GM19023 (cell line): ENCODE measurements around the gene FAM81A.
A peak's percentile ranks its signal among the peaks of the same experiment; 100 is the strongest.

ENCODE experiments used
- ATAC-seq: cut with Tn5 transposase; IDR thresholded peaks from one replicate; pipeline ENCODE4 v1.9.1; 2021; ENCODE audit warnings: mild to moderate bottlenecking, moderate library complexity; ENCODE audit not compliant: unreplicated experiment

Gene FAM81A

DNA sequence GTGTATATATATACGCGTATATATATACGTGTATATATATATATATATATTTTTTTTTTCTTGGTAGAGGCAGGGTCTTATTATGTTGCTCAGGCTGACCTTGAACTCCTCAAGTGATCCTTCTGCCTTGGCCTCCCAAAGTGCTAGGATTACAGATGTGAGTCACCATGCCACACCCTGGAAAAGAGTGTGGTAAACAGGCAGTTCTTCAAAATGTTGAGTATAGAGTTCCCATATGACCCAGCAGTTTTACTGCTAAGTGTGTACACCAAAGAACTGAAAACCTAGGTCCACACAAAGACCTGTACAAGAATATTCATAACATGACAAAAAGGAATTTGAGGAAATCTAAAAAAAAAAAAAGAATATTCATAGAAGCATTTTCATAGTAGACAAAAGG lies 101.8 kb downstream of the FAM81A start:
- ATAC-seq: no peak

DNA sequence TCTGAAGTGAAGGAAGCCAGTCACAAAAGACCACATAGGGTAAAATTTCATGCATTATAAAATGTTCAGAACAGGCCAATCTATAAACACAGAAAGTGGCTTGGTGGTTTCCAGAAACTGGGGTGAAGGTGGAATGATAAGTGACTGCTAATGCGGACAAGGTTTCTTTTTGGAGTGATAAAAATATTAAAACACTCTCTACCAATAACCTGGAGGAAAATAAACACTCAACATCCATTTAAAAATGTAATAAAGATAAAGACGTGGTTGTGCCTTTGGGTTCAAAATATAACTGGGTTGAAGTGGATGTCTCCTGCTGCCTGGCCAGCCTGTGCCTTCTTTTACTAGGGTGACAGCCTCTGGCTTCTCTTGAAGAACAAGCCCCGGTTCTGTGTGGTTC lies 102.7 kb downstream of the FAM81A start:
- ATAC-seq: no peak

GRCh38 chr15:59541750-59542149 lies 103.8 kb downstream of the FAM81A start:
- no peak for ATAC-seq

GRCh38 chr15:59543721-59544547 lies 105.9 kb downstream of the FAM81A start:
- peak; percentile 59 for ATAC-seq

- no peak for ATAC-seq
Observed at GRCh38 chr15:59545573-59545972, 107.6 kb downstream of the FAM81A start.

DNA sequence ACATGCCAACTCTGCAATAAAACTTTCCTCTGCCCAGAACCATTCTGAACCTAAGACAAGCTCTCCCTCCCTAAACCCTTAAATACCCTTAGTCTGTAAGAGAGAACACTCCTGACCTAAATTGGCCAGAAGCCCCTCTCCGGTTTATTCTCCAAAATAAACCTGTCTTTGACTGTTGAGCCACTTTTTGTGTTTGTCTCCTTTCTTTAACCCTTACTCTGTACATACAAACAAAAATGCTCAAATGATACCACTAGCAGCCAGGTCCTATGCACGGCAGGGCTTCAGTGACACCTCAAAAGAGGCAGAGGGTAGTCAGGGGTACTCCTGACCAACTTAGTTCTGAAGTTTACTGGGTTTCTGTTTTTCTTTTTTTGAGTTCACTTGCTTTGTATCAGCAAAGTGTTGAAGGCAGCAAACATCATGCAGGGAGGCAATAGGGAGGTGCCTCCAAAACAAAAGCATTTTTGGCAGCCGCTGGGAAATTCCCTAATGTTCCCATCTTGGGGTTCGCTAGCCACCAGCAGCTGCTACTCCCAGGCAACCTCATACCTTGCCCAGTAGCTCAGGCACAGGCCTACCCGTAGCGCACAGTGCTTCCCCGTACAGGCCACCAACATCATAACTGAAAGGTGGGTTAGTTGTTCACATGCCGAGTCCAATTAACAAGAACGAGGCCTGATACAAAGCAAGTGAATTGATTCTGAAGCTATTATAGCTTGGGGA lies 110.7 kb downstream of the FAM81A start:
- no peak for ATAC-seq

GRCh38 chr15:59549301-59550185 lies 111.6 kb downstream of the FAM81A start:
- no peak for ATAC-seq

DNA sequence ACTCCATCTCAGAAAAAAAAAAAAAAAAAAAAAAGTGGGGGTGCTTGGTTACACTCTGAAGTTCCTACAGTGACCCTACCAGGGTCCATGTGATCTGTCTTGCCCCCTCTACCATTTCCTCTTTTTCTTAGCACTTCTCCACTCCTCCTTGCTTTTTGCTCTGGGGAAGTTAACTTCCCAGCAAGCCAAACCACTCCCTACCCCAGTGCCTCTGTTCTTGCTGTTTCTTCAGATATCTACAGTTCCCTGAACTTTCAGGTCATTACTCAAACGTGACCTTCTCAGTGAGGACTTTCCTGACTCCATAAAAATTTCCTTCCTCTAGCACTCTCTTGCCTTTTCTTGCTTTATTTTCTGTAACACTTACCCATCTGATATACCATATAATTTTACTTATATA lies 112.5 kb downstream of the FAM81A start:
- ATAC-seq: no peak

DNA sequence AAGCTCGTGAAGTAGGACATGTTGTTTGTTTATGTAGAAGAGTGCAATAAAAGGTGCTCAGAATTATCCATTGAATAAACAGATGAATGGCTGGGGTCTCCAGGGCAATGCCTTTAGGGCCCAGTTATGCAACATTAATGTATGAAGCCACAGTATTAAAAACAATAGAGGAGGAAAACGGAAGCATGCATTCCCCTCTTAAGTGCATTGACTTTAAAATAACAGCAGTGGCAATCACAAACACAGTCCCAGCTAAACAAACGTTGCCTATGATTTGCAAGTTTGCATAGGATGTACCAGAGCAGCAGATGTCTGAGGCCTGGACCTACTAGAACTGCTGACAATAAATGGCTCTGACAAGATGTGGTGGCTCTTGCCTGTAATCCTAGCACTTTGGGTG lies 113.0 kb downstream of the FAM81A start:
- no peak for ATAC-seq

DNA sequence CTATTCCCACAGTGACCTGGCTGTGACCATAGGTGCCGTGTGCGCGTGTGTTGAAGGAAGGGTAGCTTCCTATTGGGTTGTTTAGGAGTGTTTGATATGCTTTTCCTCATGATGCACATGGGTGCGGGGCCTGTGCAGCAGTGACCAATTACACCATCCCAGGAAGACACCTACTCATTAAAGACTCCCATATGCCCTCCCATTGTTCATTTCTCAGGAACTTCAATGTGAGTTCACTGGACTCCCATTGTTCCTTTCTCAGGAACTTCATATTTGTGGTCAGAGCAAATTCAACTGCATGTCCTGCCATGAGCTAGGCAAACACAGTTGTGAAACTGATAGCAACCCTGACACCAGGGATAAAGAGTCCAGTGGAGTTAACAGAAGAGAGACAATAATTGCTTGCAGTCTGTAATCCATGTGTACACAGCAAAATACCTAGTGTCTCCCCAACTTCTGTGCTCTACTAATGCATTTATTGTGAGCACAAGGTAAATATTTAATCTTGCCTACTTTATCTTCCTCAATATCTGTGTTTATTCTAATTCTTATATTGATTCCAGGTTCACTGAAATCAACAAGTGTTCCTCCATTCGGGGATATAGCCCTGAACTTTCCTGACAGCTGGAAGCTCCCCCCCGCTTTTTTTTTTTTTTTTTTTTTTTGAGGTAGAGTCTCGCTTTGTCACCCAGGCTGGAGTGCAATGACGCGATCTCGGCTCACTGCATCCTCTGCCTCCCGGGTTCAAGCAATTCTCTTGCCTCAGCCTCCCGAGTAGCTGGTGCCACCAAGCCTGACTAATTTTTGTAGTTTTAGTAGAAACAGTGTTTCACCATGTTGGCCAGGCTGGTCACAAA lies 116.1 kb downstream of the FAM81A start:
- no peak for ATAC-seq

GRCh38 chr15:59555696-59556095 lies 117.7 kb downstream of the FAM81A start:
- ATAC-seq: no peak

DNA sequence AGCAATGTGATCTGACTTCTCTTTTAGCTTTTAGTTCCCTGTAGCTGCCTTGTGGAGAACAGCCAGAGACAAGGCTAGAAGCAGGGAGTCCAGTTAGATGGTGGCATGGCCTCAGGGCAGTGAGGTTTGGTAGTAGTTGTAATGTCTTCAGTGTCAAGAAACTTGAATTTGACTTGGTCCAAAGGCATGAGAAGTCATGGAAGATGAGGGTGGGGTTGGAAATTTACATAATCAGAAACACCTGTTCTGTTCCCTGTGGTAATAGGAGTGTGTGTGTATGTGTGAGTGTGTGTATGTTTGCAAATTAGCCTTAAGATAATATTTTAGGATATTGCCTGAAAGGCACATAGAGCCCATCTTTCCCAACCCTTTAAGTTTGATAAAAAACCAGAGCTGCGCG lies 118.4 kb downstream of the FAM81A start:
- ATAC-seq: no peak

- no peak for ATAC-seq
Observed at GRCh38 chr15:59557581-59557980, 119.6 kb downstream of the FAM81A start.

DNA sequence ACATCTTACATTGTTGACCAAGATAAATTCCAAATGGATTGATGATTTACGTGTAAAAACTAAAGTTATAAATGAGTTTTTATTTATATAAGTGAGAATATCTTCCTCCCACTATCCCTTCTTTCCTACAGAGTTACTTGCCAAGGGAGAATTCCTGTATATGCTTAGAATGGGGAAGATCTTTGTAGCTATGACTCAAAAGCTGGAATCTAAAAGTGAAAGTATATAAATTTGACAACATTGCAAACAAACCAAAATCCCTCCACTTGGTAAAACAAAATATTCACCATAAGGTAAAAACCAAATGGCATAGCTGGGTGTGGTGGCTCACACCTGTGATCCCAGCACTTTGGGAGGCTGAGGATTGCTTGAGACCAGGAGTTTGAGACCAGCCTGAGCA lies 120.9 kb downstream of the FAM81A start:
- no peak for ATAC-seq

- no peak for ATAC-seq
Observed at GRCh38 chr15:59561547-59561946, 123.6 kb downstream of the FAM81A start.

DNA sequence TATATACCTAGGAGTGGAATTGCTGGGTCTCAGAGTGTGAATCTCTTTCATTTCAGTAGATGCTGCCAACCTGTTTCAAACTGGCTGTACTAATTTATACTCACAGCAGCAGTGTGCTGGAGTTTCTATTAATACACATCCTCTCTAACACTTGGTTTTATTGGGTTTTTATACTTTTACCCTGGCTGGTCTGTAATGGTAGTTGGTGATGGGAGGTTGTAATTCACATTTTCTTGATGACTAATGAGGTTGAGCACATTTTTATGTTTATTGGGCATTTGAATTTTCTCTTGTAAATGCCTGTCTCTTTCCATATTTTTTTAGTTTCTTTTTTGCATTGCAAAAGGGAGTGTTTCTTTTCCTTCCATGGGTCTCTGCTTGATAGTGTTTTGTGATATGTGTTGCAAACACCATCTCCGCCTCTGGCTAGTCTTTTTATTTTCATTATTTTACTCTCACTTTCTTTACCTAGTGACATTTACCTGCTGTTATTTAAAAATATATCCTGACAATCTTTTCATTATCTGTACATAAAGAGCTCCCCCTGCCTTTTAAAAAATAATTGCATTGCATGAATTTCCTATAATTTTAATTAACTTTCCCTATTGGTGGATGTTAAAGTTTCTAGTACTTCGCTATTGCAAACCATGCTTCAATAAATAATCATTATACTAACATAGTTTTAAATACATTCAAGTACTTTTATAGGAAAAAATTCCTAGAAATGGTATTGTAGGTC lies 124.6 kb downstream of the FAM81A start:
- no peak for ATAC-seq

DNA sequence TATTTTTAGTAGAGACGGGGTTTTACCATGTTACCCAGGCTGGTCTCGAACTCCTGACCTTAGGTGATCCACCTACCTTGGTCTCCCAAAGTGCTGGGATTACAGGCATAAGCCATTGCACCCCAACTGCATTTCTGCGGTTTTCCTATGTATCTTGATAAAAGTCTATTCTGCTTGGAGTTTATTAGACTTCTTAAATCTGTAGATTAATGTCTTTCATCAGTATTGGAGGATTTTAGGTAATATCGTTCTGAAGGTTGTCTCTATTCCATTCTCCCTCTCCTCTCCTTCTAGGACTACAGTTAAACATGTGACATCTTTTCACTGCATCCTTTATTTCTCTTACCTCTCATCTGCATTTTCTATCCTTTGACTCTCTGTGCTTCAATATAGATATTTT lies 127.3 kb downstream of the FAM81A start:
- ATAC-seq: no peak

DNA sequence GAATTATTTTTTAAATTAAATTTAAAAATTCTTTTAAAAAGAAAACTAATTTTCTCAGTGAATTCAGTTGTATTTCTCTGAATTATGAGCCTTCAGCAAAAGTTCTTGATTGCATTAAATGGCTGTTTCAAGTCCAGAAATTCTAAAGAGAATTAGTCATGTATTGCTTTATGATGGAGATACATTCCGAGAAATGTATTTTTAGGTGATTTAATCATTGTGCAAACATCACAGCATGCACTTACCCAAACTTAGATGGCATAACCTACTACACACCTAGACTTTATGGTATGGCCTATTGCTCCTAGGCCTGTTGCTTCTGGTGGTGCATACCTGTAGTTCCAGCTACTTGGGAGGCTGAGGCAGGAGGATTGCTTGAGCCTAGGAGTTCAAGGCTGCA lies 129.3 kb downstream of the FAM81A start:
- ATAC-seq: no peak

DNA sequence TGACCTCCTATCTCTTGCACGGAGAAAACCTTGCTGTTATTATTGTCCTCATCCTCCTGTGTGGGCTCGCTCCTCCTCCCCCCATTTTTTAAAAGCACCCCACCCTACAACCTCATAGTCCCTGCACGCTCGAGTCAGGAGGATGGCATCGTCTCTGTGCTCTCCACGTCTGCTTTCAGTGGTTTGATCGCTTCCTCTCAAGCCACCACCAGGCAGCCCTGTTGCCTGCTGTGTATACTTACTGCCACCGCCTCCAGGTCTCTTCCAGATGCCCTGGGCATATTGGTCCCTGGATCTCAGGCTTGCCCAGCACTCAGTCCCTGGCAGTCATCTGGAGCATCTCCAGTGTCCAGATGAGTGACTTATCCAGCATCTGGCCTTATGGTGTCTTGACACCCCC lies 131.5 kb downstream of the FAM81A start:
- no peak for ATAC-seq

DNA sequence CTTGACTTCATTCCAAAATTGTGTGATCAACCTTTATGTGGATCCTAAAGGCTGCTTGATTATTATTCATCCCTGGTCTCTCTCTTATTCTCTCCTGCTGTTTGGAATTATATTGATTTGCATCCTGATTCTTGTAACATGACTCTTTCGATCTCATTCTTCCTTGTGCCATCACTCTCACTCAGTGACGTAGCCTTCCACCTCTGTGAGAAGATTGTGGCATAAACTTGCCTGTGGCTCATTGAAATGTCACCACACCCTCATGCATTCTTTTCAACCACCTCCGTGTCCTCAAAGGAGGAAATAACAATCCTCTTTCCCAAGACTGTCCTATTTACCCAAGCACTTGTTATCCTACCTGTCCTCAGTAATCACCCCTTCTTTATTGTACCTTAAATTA lies 132.3 kb downstream of the FAM81A start:
- ATAC-seq: no peak
